Upper lobe of left lung (tissue), 6 donors: ENCODE results near the gene MRPS31. TPM values are rescaled to one million over a fixed set of nuclear protein-coding genes. Genes with fewer than 3 reads are reported as not detected.
"Not testable (repeated sequence)": the region's sequence is repeated elsewhere in the genome, so short reads cannot be mapped to it uniquely, and the experiment has no call there.

Source experiments
- ATAC-seq, 2 donors: fragments of 200-7000 bp; cut with Tn5 transposase; one replicate each; pipeline ENCODE4 v1.9.1; 2022; ENCODE audit warnings: mild to moderate bottlenecking in 2 of 2, moderate library complexity in 2 of 2; ENCODE audit not compliant: low FRiP score in 2 of 2
- DNase-seq, 2 donors: peaks; one replicate each; pipeline ENCODE4 v3.0.0-alpha.2; 2019 to 2020
- H3K27ac ChIP-seq, 4 donors: fragments of 200-600 bp; sonication (generic); one replicate each; pipeline ENCODE4 v1.5.1; 2016 to 2019
- H3K27me3 ChIP-seq, 4 donors: fragments of 200-600 bp; sonication (generic); one replicate each; pipeline ENCODE4 v1.5.1; 2017 to 2019
- H3K36me3 ChIP-seq, 4 donors: fragments of 200-600 bp; sonication (generic); one replicate each; pipeline ENCODE4 v1.5.1; 2016 to 2019
- H3K4me1 ChIP-seq, 4 donors: fragments of 200-600 bp; sonication (generic); one replicate each; pipeline ENCODE4 v1.5.1; 2018 to 2019
- H3K4me3 ChIP-seq, 4 donors: fragments of 200-600 bp; sonication (generic); one replicate each; pipeline ENCODE4 v1.5.1; 2017 to 2019; ENCODE audit warnings: mild to moderate bottlenecking in 2 of 4, moderate library complexity in 1 of 4
- H3K9me3 ChIP-seq, 4 donors: fragments of 200-600 bp; sonication (generic); one replicate each; pipeline ENCODE4 v1.5.1; 2018 to 2019
- CTCF ChIP-seq, 6 experiments: fragments of 450-650 bp in 4 of 6; fragments of 200-600 bp in 2 of 6; sonication (generic) in 2 of 6; IDR thresholded peaks; one replicate each; pipeline ENCODE4 v1.5.1; 2016 to 2019; ENCODE audit warnings: antibody characterized with exemption in 6 of 6
- EP300 ChIP-seq, 4 donors: sonication (generic); formaldehyde crosslinking; IDR thresholded peaks; one replicate each; pipeline ENCODE4 v1.5.1; 2017; ENCODE audit warnings: antibody characterized with exemption in 4 of 4, control low read depth in 2 of 4
- POLR2A ChIP-seq, 4 donors: fragments of 450-650 bp; IDR thresholded peaks; one replicate each; pipeline ENCODE4 v1.5.1; 2016 to 2017; ENCODE audit warnings: antibody characterized with exemption in 4 of 4, mild to moderate bottlenecking in 2 of 4
- POLR2AphosphoS5 ChIP-seq, 2 donors: sonication (generic); formaldehyde crosslinking; IDR thresholded peaks; one replicate each; pipeline ENCODE4 v1.5.1; 2017; ENCODE audit warnings: antibody characterized with exemption in 2 of 2
- WGBS, 2 donors: methylation state at CpG; one replicate each; pipeline ENCODE4 v1.1.5; 2017 to 2018; 5-methylcytosine and 5-hydroxymethylcytosine counted together
- total RNA-seq, 6 donors: library from RNA; depleted of rRNA in 4 of 6; stranded (reverse); fragments of >200 nt in 4 of 6; gene quantifications; one replicate each; pipeline versions ENCODE4 v1.1.0 to v1.2.1, GENCODE V29; 2016 to 2021
- donor health status: DM: no; HTN: no; CAD: no; lungs with moderate emphysema.
- donor health status: DM: no; HTN: yes; CAD: no; lungs with severe emphysema.

Gene MRPS31
- total RNA-seq, 6 donors from 2014 or later = 8.3 to 31.1 (median 14.8) TPM

- H3K27me3 ChIP-seq = no peaks in the 10 kb centered on the region
- no peak overlapping the region for H3K27ac ChIP-seq
- H3K9me3 ChIP-seq = no peaks in the 10 kb centered on the region
- no peak for TF ChIP-seq POLR2AphosphoS5 (IDR thresholded peaks at IDR 0.05)
- H3K4me3 ChIP-seq = no peak overlapping the region
- no peak for ATAC-seq
- peaks cover 0 to 87% (median 39%) of the 10 kb centered on the region in 4 donors for H3K36me3 ChIP-seq
- DNase-seq = no peak
- WGBS, 2 donors = 69 to 82% methylated on average over 1 of the region's 1 CpG
- no peaks in the 10 kb centered on the region for H3K4me1 ChIP-seq
These were observed 14.9 kb downstream of the MRPS31 start for GRCh38 chr13:40756042-40756441.

DNA sequence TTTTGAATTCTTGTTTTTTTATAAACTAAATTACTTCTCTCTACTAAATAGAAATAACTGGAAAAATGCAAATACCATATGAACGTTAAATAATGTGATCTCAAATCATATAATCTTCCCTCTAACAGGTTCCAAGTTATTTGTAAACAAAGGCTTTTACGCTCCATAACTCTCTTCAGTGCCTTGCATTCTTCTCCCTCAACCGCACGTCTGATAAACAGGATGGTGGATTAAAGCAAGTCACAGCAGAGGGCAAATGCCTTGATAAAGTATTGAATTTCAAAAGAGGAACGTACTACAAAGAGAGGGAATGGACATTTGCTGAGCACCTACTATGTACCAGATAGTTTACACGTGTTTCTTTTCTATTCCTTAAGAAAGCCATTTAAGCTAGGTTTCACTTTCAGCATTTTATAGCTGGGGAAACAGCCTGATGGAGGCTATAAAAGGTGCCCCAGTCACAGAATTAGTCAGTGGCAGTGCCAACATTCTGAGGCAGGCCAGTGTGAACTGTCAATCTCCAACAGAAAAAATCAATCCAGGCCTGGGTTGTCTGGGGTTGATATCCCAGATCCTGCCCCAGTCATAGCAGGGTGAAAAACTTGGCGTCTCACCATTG lies 15.8 kb downstream of the MRPS31 start:
- 79 to 81% methylated on average over 7 of the region's 7 CpGs for WGBS, 2 donors
- H3K36me3 ChIP-seq = peaks cover 0 to 87% (median 39%) of the 10 kb centered on the region in 4 donors
- DNase-seq (no peak), ATAC-seq (no peak)
- no peak overlapping the region for H3K27ac ChIP-seq
- H3K27me3 ChIP-seq = no peaks in the 10 kb centered on the region
- no peak for TF ChIP-seq POLR2AphosphoS5 (IDR thresholded peaks at IDR 0.05)
- no peak for TF ChIP-seq CTCF (IDR thresholded peaks at IDR 0.05)
- TF ChIP-seq EP300 (IDR thresholded peaks at IDR 0.05) = no peak
- TF ChIP-seq POLR2A (IDR thresholded peaks at IDR 0.05) = no peak
- no peaks in the 10 kb centered on the region for H3K4me1 ChIP-seq
- H3K9me3 ChIP-seq = no peaks in the 10 kb centered on the region
- H3K4me3 ChIP-seq = no peak overlapping the region

DNA sequence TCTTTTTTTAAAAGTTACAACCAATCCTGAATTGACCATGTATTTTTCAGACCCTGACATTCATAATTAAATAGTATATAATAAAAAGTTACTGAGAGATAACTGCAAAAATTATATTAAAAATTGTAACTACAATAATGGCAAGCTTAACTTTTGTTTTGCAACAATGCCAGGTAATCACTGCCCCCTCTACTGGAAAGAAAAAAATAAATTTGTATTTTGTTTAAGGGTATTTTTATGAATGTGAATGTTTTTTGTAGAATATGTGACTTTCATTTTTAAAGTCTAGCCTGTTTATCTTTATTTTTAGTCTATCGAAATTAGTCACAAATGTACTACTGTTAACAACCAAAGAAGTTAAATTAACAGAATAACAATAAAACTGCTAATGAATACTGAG lies 21.7 kb downstream of the MRPS31 start:
- Histone ChIP-seq H3K27me3 (no peaks in the 10 kb centered on the region), H3K27ac (no peak overlapping the region), H3K9me3 (no peaks in the 10 kb centered on the region), H3K4me1 (no peaks in the 10 kb centered on the region), H3K4me3 (no peak overlapping the region), H3K36me3 (peaks cover 0 to 65% (median 13%) of the 10 kb centered on the region in 4 donors)
- TF ChIP-seq POLR2AphosphoS5 (IDR thresholded peaks at IDR 0.05) (no peak), POLR2A (IDR thresholded peaks at IDR 0.05) (no peak), EP300 (IDR thresholded peaks at IDR 0.05) (no peak), CTCF (IDR thresholded peaks at IDR 0.05) (no peak)
- DNase-seq (no peak), ATAC-seq (no peak)
- 97% methylated on average over 1 of the region's 1 CpG for WGBS, 2 donors

GRCh38 chr13:40735232-40735548 lies 35.8 kb downstream of the MRPS31 start:
- H3K9me3 ChIP-seq, H3K36me3 ChIP-seq, H3K4me1 ChIP-seq, H3K27ac ChIP-seq, ATAC-seq, H3K27me3 ChIP-seq: not testable (repeated sequence)
- peak overlapping the region in 3 of 4 donors; percentile 3 to 10 (median 8) for H3K4me3 ChIP-seq
- DNase-seq = peak in 1 of 2 donors; percentile 50
- 66% methylated on average over 5 to 9 of the region's 11 CpGs for WGBS, 2 donors

DNA sequence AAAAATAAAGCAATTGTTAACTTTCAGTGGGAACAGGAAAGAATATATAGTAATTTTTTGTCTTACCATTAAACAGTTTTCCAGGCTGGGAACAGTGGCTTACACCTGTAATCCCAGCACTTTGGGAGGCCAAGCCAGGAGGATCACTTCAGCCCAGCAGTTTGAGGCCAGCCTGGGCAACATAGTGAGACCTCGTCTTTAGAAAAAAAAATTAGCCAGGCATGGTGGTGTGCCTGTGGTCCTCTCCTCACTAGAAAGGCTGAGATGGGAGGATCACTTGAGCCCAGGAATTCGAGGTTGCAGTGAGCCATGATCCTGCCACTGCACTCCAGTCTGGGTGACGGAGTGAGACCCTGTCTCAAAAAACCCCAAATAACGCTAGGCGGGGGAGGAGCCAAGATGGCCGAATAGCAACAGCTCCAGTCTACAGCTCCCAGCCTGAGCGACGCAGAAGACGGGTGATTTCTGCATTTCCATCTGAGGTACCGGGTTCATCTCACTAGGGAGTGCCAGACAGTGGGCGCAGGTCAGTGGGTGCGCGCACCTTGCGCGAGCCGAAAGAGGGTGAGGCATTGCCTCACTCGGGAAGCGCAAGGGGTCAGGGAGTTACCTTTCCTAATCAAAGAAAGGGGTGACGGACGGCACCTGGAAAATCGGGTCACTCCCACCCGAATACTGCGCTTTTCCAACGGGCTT lies 36.3 kb downstream of the MRPS31 start:
- ATAC-seq, DNase-seq, H3K27me3 ChIP-seq, H3K4me1 ChIP-seq, H3K36me3 ChIP-seq, H3K27ac ChIP-seq, H3K9me3 ChIP-seq: not testable (repeated sequence)
- 85 to 92% methylated on average over 21 to 24 of the region's 24 CpGs for WGBS, 2 donors
- H3K4me3 ChIP-seq = peak overlapping the region in 3 of 4 donors; percentile 3 to 10 (median 8)

- Histone ChIP-seq H3K27me3 (no peaks in the 10 kb centered on the region), H3K9me3 (no peaks in the 10 kb centered on the region), H3K4me3 (no peak overlapping the region), H3K27ac (no peak overlapping the region), H3K4me1 (no peaks in the 10 kb centered on the region), H3K36me3 (peaks cover 3 to 19% (median 13%) of the 10 kb centered on the region in 4 donors)
- no peak for DNase-seq
- ATAC-seq = no peak
- WGBS, 2 donors = 90 to 96% methylated on average over 1 of the region's 1 CpG
- TF ChIP-seq POLR2AphosphoS5 (IDR thresholded peaks at IDR 0.05) = no peak
- TF ChIP-seq EP300 (IDR thresholded peaks at IDR 0.05) = no peak
- TF ChIP-seq CTCF (IDR thresholded peaks at IDR 0.05) = no peak
- TF ChIP-seq POLR2A (IDR thresholded peaks at IDR 0.05) = no peak
These were observed 38.3 kb downstream of the MRPS31 start for GRCh38 chr13:40732658-40733057.
